DMS 273 (cell line): Measurements from ENCODE around the gene CTAG1A.
"Not testable (repeated sequence)": the region's sequence is repeated elsewhere in the genome, so short reads cannot be mapped to it uniquely, and the experiment has no call there.

Source experiments
- DNase-seq: peaks from one replicate; lab custom pipeline; 2025; ENCODE audit not compliant: unreplicated experiment; lab: John Stamatoyannopoulos, UW

The CTAG1A gene

DNA sequence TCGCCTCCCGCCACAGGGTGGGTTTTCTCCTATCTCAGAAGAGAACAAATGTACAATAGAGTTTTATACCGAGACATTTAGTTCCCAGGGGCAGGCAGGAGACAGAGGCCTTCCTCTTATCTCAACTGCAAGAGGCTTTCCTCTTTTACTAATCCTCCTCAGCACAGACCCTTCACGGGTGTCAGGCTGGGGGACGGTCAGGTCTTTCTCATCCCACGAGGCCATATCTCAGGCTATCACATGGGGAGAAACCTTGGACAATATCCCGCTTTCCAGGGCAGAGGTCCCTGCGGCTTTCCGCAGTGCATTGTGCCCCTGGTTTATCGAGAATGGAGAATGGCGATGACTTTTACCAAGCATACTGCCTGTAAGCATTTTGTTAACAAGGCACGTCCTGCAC is 23.9 kb downstream of the CTAG1A start:
- not testable (repeated sequence) for DNase-seq

DNA sequence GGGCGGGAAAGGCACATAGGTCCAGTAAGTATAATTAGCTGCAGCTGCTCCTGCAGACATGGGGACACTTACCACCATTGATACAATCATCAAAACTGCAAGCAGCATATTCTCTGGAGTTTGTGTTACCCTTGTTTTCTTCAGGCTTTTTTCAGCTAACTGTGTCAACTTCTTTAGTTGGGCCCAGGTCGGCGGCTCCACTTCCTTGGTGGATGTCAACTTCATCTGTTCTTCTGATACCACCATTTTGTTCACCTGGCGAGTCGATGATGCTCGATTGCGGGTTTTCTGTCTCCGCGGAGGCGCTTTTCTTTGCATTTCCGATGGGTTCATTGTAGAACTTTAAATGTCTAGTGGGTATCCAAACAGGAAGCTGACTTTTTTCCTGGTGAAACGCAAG is 26.2 kb downstream of the CTAG1A start:
- not testable (repeated sequence) for DNase-seq

DNA sequence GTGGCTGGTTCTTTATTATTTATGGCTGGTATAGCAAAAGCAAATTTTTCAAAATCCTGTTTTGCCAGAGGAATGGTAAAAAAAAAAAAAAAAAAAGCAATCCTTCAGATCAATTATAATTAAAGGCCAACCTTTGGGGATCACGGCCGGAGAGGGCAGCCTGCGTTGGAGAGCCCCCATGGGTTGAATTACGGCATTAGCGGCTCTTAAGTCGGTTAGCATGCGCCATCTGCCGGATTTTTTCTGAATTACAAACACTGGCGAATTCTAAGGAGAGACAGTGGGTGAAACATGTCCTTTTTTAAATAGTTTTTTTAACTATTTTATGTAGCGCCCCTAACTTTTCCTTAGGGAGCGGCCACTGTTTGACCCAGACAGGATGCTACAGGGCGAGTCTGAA is 28.7 kb downstream of the CTAG1A start:
- not testable (repeated sequence) for DNase-seq

DNA sequence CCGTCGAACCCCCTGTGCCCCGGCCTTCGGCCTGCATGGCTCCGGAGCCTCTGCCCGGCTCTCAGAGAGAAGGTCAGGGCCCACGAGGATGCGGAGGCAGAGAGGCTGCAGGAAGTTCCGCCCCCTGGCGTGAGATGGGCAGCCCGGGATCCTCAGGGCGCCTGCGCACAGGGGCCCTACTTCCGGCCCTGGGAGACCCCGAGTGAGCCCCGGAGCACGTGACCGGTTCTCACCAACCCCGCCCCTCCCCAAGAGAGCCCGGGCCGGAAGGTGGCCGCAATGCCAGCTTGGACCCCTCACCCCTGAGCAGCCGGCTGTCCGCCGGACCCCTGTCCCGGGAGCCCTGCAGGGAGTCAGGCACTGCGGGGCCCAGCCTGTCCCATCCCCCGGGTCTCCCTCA is 34.2 kb downstream of the CTAG1A start, which contains the start of gene CTAG1B:
CTAG1B (minus strand) TSS at position 101 of the 400 bp plus-strand sequence; CDS start at position 37, 64 bp downstream.
- not testable (repeated sequence) for DNase-seq

DNA sequence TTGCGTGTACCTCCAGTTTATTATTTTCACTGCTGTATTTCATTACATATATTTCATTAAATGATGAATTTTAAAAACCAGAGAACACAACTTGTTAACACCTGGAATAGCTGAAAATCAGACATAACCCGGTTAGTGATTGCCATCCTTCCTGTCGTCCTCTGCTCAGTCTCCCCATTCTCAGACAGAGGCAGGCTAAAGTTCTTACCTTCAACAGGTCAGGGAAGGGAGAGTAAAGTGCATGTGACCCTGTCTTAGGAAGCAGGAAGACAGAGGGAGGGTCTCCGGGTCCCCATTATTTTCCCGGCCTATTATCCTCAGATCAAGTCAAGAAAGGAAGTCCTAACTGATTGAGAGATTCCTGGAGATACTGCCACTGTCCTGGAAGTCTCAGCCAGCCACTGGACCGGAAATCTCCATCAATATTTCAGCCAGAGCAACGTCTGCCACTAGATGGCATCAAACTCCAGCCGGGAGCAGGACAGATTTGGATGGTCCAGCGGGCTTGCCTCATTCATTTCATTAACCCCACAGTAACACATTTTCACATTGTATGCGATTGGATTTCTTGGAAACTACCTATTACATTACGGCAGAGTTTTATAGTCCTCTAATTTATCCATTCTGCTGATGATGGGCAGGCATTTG is 36.0 kb downstream of the CTAG1A start:
- DNase-seq, result not testable (repeated sequence)

DNA sequence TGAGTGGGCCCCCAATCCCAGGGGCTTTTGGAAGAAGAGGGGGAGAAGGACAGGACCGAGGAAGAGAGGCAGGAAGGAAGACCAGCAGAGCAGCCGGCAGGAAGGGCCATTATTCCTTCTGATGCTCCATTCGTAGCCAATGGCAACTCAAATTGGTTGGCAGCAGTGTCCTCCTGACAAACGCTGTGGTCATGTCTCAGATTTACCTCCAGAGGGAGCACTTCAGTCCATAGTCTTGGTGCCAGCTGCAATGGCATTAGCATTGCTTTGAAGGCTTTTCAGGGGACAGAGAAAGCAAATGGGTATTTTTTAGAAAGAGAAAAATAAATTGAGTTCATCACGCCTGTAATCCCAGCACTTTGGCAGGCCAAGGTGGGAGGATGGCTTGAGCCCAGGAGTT is 44.0 kb downstream of the CTAG1A start:
- DNase-seq, result not testable (repeated sequence)

DNA sequence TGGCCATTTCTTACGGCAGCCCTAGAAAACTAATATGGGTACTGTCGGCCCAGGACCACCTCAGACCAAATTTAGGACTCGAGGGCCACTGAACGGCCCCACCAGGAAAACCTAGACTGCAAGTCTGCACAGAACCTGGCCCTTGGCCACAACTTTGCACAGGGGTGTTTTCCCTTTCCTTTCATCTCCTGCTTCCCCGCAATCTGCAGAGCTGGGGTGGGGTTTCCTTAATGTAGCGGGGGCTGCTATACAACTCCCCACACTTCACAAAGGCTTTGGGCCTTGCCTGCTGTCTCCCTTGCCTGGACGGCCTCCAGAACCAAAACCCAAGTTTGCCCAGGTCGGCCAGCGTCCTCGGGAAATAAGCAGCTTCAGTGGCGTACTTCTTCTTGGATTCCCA is 46.0 kb downstream of the CTAG1A start:
- not testable (repeated sequence) for DNase-seq

DNA sequence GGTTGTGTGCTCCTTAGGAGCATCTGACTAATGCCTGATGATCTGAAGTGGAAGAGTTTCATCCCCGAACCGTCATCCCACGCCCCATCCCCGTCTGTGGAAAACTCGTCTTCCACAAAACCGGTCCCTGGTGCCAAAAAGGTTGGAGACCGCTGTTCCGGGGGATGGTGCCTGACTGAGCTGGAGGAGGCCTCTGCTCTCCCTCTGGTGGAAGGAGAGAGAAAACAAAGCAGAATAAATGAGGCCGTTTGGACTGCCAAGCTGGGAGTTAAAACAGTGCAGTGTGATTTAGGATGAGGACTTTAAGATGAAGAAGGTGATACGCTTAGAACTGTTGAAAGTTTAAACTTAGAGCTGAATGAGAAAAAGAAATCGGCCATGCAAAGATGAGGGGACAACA is 48.7 kb downstream of the CTAG1A start:
- not testable (repeated sequence) for DNase-seq
